ENCODE measurements around the gene ENAH.

ENAH gene

DNA sequence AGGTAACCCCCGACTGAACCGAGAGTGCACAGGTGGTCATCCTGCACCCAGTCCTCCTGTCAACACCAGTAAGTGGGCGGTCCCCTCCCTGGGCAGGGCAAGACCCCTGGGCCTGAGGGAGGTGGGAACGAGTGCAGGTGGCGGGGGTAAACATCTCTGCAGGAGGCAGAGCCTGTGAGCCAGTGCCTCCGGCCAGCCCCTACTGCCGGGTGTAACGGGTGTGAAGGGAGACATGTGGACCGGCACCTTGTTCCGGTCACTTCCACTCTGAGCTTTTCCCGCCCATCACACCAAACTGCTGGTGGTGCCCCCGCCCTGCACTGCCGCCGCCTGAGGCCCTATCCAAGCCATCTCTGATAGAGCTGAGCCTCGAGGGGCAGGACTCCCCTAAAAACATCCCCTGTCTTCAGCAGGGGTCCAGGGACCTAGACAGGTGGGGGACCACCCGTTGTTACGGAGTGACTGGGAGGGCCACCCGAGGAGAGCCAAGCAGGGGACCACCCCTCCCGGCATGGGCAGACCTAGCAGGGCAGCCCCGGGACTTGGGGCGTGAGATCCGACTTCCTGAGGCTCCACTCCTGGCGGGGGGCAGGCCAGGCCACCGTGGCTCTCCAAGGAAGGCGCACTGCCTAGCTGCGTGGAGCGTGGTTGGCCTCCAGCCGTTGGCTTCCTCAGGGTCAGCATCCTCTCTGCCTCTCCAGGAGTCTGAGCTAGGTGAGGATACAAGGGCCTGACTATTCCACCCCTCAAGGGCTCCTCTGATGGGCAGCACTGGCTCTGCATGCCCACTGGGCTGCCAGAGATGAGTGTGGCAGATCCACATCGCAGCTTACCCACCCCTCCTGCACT is 181.2 kb downstream of the ENAH start:
- DNase-seq (ENCODE audit: low read depth, low spot score) = no peak
- Histone ChIP-seq H3K36me3 (ENCODE audit: insufficient read depth, low read length) (no peaks in the 10 kb centered on the region), H3K4me3 (no peak overlapping the region), H3K27ac (no peak overlapping the region), H3K9ac (ENCODE audit: insufficient read length) (no peak overlapping the region), H3K9me3 (ENCODE audit: low read depth, low read length) (no peaks in the 10 kb centered on the region)
- TF ChIP-seq POLR2AphosphoS5 (IDR thresholded peaks at IDR 0.05; ENCODE audit: borderline replicate concordance, low read depth, low read length) (no peak), EZH2 (IDR thresholded peaks at IDR 0.05) (no peak), FOXP2 (optimal IDR thresholded peaks at IDR 0.05; ENCODE audit: control extremely low read depth, extremely low read length, insufficient read depth) (no peak)

DNA sequence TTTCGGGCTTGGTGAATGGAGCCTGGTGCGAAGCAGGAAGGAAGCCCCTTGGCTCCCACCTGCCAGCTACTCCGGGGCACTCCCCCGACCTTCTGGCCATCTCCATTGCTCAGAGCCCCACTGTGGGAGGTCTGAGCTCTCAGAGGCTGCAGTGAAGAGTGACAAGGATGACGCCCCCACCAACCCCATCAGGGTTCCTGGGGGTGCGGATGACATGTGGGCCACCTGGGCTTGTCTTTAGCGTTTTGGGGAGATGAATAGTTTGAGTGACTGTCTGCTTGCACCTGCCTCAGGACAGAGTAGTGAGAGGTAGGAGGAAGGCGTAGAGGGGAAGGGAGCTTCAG is 181.8 kb downstream of the ENAH start:
- no peaks in the 10 kb centered on the region for H3K36me3 ChIP-seq (ENCODE audit: insufficient read depth, low read length)
- H3K9me3 ChIP-seq (ENCODE audit: low read depth, low read length) = no peaks in the 10 kb centered on the region
- no peak overlapping the region for H3K4me3 ChIP-seq
- no peak overlapping the region for H3K27ac ChIP-seq
- DNase-seq (ENCODE audit: low read depth, low spot score) = no peak
- no peak overlapping the region for H3K9ac ChIP-seq (ENCODE audit: insufficient read length)
- no peak for TF ChIP-seq EZH2 (IDR thresholded peaks at IDR 0.05)
- TF ChIP-seq POLR2AphosphoS5 (IDR thresholded peaks at IDR 0.05; ENCODE audit: borderline replicate concordance, low read depth, low read length) = no peak
- no peak for TF ChIP-seq FOXP2 (optimal IDR thresholded peaks at IDR 0.05; ENCODE audit: control extremely low read depth, extremely low read length, insufficient read depth)

- H3K27ac ChIP-seq = no peak overlapping the region
- H3K4me3 ChIP-seq = no peak overlapping the region
- no peak for TF ChIP-seq FOXP2 (optimal IDR thresholded peaks at IDR 0.05; ENCODE audit: control extremely low read depth, extremely low read length, insufficient read depth)
- TF ChIP-seq POLR2AphosphoS5 (IDR thresholded peaks at IDR 0.05; ENCODE audit: borderline replicate concordance, low read depth, low read length) = no peak
- no peak for TF ChIP-seq EZH2 (IDR thresholded peaks at IDR 0.05)
- H3K9me3 ChIP-seq (ENCODE audit: low read depth, low read length) = no peaks in the 10 kb centered on the region
- DNase-seq (ENCODE audit: low read depth, low spot score) = no peak
- H3K9ac ChIP-seq (ENCODE audit: insufficient read length) = no peak overlapping the region
- no peaks in the 10 kb centered on the region for H3K36me3 ChIP-seq (ENCODE audit: insufficient read depth, low read length)
Observed at GRCh38 chr1:225470211-225471108, 182.5 kb downstream of the ENAH start.

- Histone ChIP-seq H3K36me3 (ENCODE audit: insufficient read depth, low read length) (no peaks in the 10 kb centered on the region), H3K4me3 (no peak overlapping the region), H3K27ac (no peak overlapping the region), H3K9ac (ENCODE audit: insufficient read length) (no peak overlapping the region), H3K9me3 (ENCODE audit: low read depth, low read length) (no peaks in the 10 kb centered on the region)
- no peak for TF ChIP-seq EZH2 (IDR thresholded peaks at IDR 0.05)
- no peak for TF ChIP-seq POLR2AphosphoS5 (IDR thresholded peaks at IDR 0.05; ENCODE audit: borderline replicate concordance, low read depth, low read length)
- no peak for TF ChIP-seq FOXP2 (optimal IDR thresholded peaks at IDR 0.05; ENCODE audit: control extremely low read depth, extremely low read length, insufficient read depth)
- DNase-seq (ENCODE audit: low read depth, low spot score) = no peak
Observed at GRCh38 chr1:225469051-225469450, 183.9 kb downstream of the ENAH start.

DNA sequence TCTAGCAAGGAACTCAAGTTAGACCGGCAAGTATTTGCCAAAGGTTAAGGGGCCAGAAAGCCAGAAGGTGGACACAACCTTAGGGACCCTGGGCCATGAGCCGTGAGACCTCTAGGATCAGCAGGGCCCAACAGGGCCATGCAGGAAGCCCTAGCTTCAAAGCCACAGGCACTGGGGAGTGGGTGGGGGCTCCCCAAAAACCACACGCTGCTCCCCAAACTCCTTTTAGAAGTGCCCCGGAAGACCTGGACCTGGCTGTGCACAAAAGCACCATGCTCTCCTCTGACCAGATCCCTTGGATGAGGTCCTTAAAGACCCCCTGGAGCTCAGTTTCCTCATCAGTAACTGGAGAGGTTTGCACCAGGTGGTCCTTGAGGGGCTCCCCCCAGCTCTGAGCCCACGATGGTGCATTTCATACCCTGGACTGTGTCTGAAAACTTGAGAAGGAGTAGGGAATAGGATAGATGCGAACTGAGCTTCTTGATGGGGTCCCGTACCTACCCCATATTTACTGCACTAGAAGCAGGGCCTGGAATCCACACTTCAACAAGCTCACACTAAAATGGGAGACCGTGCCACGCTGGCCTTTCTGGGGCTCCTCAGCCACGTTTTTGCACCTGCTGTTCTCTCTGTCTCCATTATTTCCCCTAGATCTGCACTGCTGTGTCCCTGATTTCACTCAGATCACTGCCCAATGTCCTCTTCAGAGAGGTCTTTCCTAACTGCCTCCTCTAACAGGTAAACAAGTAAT is 184.5 kb downstream of the ENAH start:
- Histone ChIP-seq H3K36me3 (ENCODE audit: insufficient read depth, low read length) (no peaks in the 10 kb centered on the region), H3K27ac (no peak overlapping the region), H3K9ac (ENCODE audit: insufficient read length) (no peak overlapping the region), H3K9me3 (ENCODE audit: low read depth, low read length) (no peaks in the 10 kb centered on the region), H3K4me3 (no peak overlapping the region)
- no peak for DNase-seq (ENCODE audit: low read depth, low spot score)
- no peak for TF ChIP-seq FOXP2 (optimal IDR thresholded peaks at IDR 0.05; ENCODE audit: control extremely low read depth, extremely low read length, insufficient read depth)
- TF ChIP-seq EZH2 (IDR thresholded peaks at IDR 0.05) = no peak
- no peak for TF ChIP-seq POLR2AphosphoS5 (IDR thresholded peaks at IDR 0.05; ENCODE audit: borderline replicate concordance, low read depth, low read length)

DNA sequence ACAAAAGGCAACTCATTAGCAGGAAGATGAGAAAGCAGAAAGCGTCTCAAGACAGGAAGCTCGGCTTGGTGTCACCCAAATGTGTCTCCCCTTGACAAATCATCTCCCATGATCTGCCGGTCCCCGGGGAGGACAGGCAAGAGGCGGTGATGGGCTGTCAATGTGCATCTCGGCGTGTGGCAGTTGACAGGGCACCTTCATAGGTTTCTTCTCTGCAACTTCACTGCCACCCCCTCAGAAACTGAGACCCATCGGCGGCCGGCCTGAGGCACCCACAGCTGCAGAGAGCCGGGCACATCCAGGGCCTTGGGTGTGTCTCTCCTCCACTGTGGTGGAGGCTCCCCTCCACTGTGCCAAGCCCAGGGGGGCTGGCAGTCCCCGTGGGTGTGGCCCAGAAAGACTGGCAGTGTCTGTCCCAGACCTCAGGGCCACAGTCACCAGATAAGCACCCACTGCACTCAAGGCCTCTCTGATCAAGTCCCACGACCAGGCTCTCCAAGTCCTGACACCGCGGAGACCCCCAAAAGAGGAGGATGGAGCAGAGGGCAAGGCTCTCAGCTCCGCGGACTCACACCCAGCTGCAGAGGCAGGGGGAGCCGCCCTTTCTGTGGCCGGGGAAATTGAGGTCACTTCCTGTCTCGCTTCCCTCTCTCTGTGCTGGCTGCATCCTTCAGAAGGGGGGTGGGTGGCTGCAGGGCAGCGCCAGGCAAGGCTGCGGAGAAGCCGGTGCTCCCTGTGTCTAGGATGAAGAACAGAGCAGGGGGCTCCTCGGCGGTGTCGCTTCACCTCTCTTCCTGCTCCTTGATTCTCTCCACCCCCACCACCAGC is 185.5 kb downstream of the ENAH start:
- H3K9ac ChIP-seq (ENCODE audit: insufficient read length) = no peak overlapping the region
- DNase-seq (ENCODE audit: low read depth, low spot score) = no peak
- no peak overlapping the region; the same call in 1 of the 2 replicates for H3K27ac ChIP-seq
- TF ChIP-seq POLR2AphosphoS5 (IDR thresholded peaks at IDR 0.05; ENCODE audit: borderline replicate concordance, low read depth, low read length) (no peak), EZH2 (IDR thresholded peaks at IDR 0.05) (no peak), FOXP2 (optimal IDR thresholded peaks at IDR 0.05; ENCODE audit: control extremely low read depth, extremely low read length, insufficient read depth) (no peak)
- H3K4me3 ChIP-seq = no peak overlapping the region
- H3K9me3 ChIP-seq (ENCODE audit: low read depth, low read length) = no peaks in the 10 kb centered on the region
- no peaks in the 10 kb centered on the region for H3K36me3 ChIP-seq (ENCODE audit: insufficient read depth, low read length)

GRCh38 chr1:225466848-225467192 is 186.1 kb downstream of the ENAH start:
- Histone ChIP-seq H3K4me3 (no peak overlapping the region), H3K9me3 (ENCODE audit: low read depth, low read length) (no peaks in the 10 kb centered on the region), H3K27ac (no peak overlapping the region; the same call in 1 of the 2 replicates), H3K9ac (ENCODE audit: insufficient read length) (no peak overlapping the region), H3K36me3 (ENCODE audit: insufficient read depth, low read length) (no peaks in the 10 kb centered on the region)
- no peak for TF ChIP-seq FOXP2 (optimal IDR thresholded peaks at IDR 0.05; ENCODE audit: control extremely low read depth, extremely low read length, insufficient read depth)
- TF ChIP-seq POLR2AphosphoS5 (IDR thresholded peaks at IDR 0.05; ENCODE audit: borderline replicate concordance, low read depth, low read length) = no peak
- no peak for TF ChIP-seq EZH2 (IDR thresholded peaks at IDR 0.05)
- DNase-seq (ENCODE audit: low read depth, low spot score) = no peak

Measured in SK-N-MC (cell line).